PC-3 (cell line): ENCODE data around the gene HECW1.
A peak's percentile ranks its signal among the peaks of the same experiment; 100 is the strongest.

Source experiments
- EZH2 ChIP-seq: fragments of 300-600 bp; sonication (generic); IDR thresholded peaks from one replicate; pipeline ENCODE4 v1.6.1; 2017; ENCODE audit warnings: antibody characterized with exemption, mild to moderate bottlenecking, low read length; ENCODE audit not compliant: unreplicated experiment
- EZH2phosphoT487 ChIP-seq: fragments of 300-600 bp; sonication (generic); IDR thresholded peaks from 2 replicates; pipeline ENCODE4 v1.6.1; 2018; ENCODE audit warnings: mild to moderate bottlenecking, antibody characterized with exemption, low read length, borderline replicate concordance
- TF ChIP-seq, protein P1 (sequence below): fragments of 300-600 bp; sonication (generic); conservative IDR thresholded peaks from 2 replicates; pipeline ENCODE4 v1.5.1; 2017; ENCODE audit warnings: antibody characterized with exemption, low read depth, mild to moderate bottlenecking, low read length

DNA sequence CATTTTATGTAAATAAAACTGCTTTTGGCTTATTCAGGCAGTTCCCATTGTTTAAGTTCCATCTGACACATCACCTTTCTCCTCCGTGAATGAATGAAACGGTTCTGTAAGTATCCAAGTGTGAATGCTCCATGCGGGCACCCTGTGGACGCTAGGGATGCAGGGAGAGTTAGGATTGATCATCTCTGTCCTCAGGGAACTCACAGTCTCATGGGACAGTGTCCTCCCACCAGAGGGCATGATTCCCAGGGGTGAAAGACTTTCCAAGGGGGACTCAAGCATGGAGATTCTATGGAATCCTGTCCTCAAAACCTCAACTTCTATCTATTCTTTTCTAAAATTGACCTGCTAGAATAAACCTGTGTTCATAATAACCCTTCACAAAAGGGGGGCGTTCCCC is 98.8 kb downstream of the HECW1 start:
- TF ChIP-seq EZH2 = no peak
- TF ChIP-seq, protein P1, sequence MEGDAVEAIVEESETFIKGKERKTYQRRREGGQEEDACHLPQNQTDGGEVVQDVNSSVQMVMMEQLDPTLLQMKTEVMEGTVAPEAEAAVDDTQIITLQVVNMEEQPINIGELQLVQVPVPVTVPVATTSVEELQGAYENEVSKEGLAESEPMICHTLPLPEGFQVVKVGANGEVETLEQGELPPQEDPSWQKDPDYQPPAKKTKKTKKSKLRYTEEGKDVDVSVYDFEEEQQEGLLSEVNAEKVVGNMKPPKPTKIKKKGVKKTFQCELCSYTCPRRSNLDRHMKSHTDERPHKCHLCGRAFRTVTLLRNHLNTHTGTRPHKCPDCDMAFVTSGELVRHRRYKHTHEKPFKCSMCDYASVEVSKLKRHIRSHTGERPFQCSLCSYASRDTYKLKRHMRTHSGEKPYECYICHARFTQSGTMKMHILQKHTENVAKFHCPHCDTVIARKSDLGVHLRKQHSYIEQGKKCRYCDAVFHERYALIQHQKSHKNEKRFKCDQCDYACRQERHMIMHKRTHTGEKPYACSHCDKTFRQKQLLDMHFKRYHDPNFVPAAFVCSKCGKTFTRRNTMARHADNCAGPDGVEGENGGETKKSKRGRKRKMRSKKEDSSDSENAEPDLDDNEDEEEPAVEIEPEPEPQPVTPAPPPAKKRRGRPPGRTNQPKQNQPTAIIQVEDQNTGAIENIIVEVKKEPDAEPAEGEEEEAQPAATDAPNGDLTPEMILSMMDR = peak; percentile 48
- TF ChIP-seq EZH2phosphoT487 = no peak
